ENCODE data around the gene FLAD1. TPM values are rescaled to one million over a fixed set of nuclear protein-coding genes. Genes with fewer than 3 reads are reported as not detected.

The FLAD1 gene
- total and polyA plus RNA-seq, 5 experiments from 2014 or later, result 30.9 to 46.8 (median 41.8) TPM

- H3K4me3 Mint-ChIP-seq, result peak within 1 kb of the TSS; percentile 84 to 98 (median 96)
- H3K27ac Mint-ChIP-seq, result peak within 1 kb of the TSS; percentile 92 to 99 (median 97)
- peaks cover 0 to 40% (median 0%) of the 10 kb centered on the region in 3 donors for H3K36me3 Mint-ChIP-seq
- DNase-seq (peak; percentile 71 to 93 (median 78)), ATAC-seq (peak; percentile 77 to 82)
- no peaks in the 10 kb centered on the region for H3K9me3 Mint-ChIP-seq
- H3K27me3 Mint-ChIP-seq, result no peaks in the 10 kb centered on the region
- POLR2A ChIA-PET, result interaction anchor here (0.5 to 6.6 kb wide), 27 partner anchors 9 to 175 kb away, joined by 3 to 67 read pairs (median 6); partner anchors contain the start of genes ADAM15, CKS1B, FLAD1 and LENEP
- H3K4me1 Mint-ChIP-seq, result peaks cover 14 to 55% (median 47%) of the 10 kb centered on the region in 4 donors
These were observed 21.7 kb upstream of the FLAD1 start, which contains the start of gene PYGO2 for GRCh38 chr1:154961207-154962155. PYGO2 (minus strand) TSS chr1:154961782; CDS start chr1:154961576, 206 bp downstream.

- Mint-ChIP-seq H3K27me3 (no peaks in the 10 kb centered on the region), H3K4me1 (peaks cover 14 to 48% (median 42%) of the 10 kb centered on the region in 4 donors), H3K9me3 (no peaks in the 10 kb centered on the region), H3K4me3 (peak overlapping the region; percentile 82 to 90 (median 86)), H3K36me3 (peaks cover 0 to 48% (median 0%) of the 10 kb centered on the region in 3 donors), H3K27ac (peak overlapping the region; percentile 89 to 96 (median 94))
- ATAC-seq (peak; percentile 26 to 31), DNase-seq (peak in 1 of 10 donors; percentile 64)
- POLR2A ChIA-PET, result interaction anchor here (0.6 to 6.6 kb wide), 14 partner anchors 10 to 89 kb away, joined by 3 to 67 read pairs (median 14); partner anchors contain the start of genes ADAM15, CKS1B, FLAD1 and LENEP
These were observed 20.9 kb upstream of the FLAD1 start for GRCh38 chr1:154962156-154962749.

GRCh38 chr1:154962795-154963330 is 20.3 kb upstream of the FLAD1 start:
- H3K4me1 Mint-ChIP-seq, result peaks cover 14 to 45% (median 40%) of the 10 kb centered on the region in 4 donors
- no peaks in the 10 kb centered on the region for H3K27me3 Mint-ChIP-seq
- no peak for ATAC-seq
- DNase-seq, result no peak
- peaks cover 0 to 54% (median 0%) of the 10 kb centered on the region in 3 donors for H3K36me3 Mint-ChIP-seq
- no peaks in the 10 kb centered on the region for H3K9me3 Mint-ChIP-seq
- H3K4me3 Mint-ChIP-seq, result peak overlapping the region; percentile 82 to 90 (median 86)
- H3K27ac Mint-ChIP-seq, result peak overlapping the region; percentile 89 to 96 (median 94)
- POLR2A ChIA-PET, result interaction anchor here (2.1 to 6.6 kb wide), 7 partner anchors 10 to 54 kb away, joined by 5 to 67 read pairs (median 19); partner anchors contain the start of genes CKS1B, LENEP, PMVK and SHC1

- no peak for ATAC-seq
- H3K4me1 Mint-ChIP-seq, result peaks cover 14 to 45% (median 37%) of the 10 kb centered on the region in 4 donors
These were observed 19.5 kb upstream of the FLAD1 start for GRCh38 chr1:154963643-154964042.

GRCh38 chr1:154964359-154964758 is 18.8 kb upstream of the FLAD1 start:
- H3K9me3 Mint-ChIP-seq, result no peaks in the 10 kb centered on the region
- no peaks in the 10 kb centered on the region for H3K27me3 Mint-ChIP-seq
- peaks cover 19 to 48% (median 41%) of the 10 kb centered on the region in 4 donors for H3K4me1 Mint-ChIP-seq
- DNase-seq (no peak), ATAC-seq (no peak)
- H3K27ac Mint-ChIP-seq, result peak overlapping the region in 3 of 10 donors; percentile 56 to 86 (median 80)
- POLR2A ChIA-PET, result interaction anchor here (0.9 to 6.6 kb wide), 6 partner anchors 9 to 53 kb away, joined by 3 to 67 read pairs (median 4); partner anchors contain the start of genes CKS1B, FLAD1, PMVK and SHC1
- peaks cover 0 to 61% (median 0%) of the 10 kb centered on the region in 3 donors for H3K36me3 Mint-ChIP-seq
- H3K4me3 Mint-ChIP-seq, result no peak overlapping the region

More at GRCh38 chr1:154963643-154964042, 19.5 kb upstream of the FLAD1 start:
- H3K4me3 Mint-ChIP-seq, result peak overlapping the region in 2 of 10 donors; percentile 16 to 21
- peak overlapping the region in 9 of 10 donors; percentile 6 to 96 (median 80) for H3K27ac Mint-ChIP-seq
- H3K36me3 Mint-ChIP-seq, result peaks cover 0 to 57% (median 0%) of the 10 kb centered on the region in 3 donors
- no peaks in the 10 kb centered on the region for H3K9me3 Mint-ChIP-seq
- H3K27me3 Mint-ChIP-seq, result no peaks in the 10 kb centered on the region
- POLR2A ChIA-PET, result interaction anchor here (0.6 to 6.6 kb wide), 5 partner anchors 9 to 231 kb away, joined by 3 to 67 read pairs (median 5); partner anchors contain the start of genes CKS1B, LENEP, PMVK and SHC1
- DNase-seq, result no peak

GRCh38 chr1:154966111-154966510 is 17.0 kb upstream of the FLAD1 start:
- Mint-ChIP-seq H3K4me3 (no peak overlapping the region), H3K27ac (no peak overlapping the region), H3K9me3 (no peaks in the 10 kb centered on the region), H3K27me3 (no peaks in the 10 kb centered on the region), H3K4me1 (peaks cover 18 to 43% (median 38%) of the 10 kb centered on the region in 4 donors), H3K36me3 (peaks cover 0 to 60% (median 0%) of the 10 kb centered on the region in 3 donors)
- DNase-seq (no peak), ATAC-seq (no peak)
- POLR2A ChIA-PET, result interaction anchor here (0.6 to 2.7 kb wide), 5 partner anchors 10 to 719 kb away, joined by 3 to 9 read pairs (median 4); partner anchors contain the start of gene PBXIP1

GRCh38 chr1:154967331-154967950 is 15.7 kb upstream of the FLAD1 start:
- H3K9me3 Mint-ChIP-seq, result no peaks in the 10 kb centered on the region
- no peaks in the 10 kb centered on the region for H3K27me3 Mint-ChIP-seq
- POLR2A ChIA-PET, result interaction anchor here (2.7 kb wide), 1 partner anchor 11 kb away, joined by 9 read pairs; the partner anchor contains the start of gene PBXIP1
- peaks cover 22 to 49% (median 44%) of the 10 kb centered on the region in 4 donors for H3K4me1 Mint-ChIP-seq
- peaks cover 0 to 65% (median 0%) of the 10 kb centered on the region in 3 donors for H3K36me3 Mint-ChIP-seq
- H3K4me3 Mint-ChIP-seq, result no peak overlapping the region
- no peak for ATAC-seq
- H3K27ac Mint-ChIP-seq, result peak overlapping the region in 5 of 10 donors; percentile 11 to 86 (median 40)
- no peak for DNase-seq

GRCh38 chr1:154968731-154969130 is 14.4 kb upstream of the FLAD1 start:
- Mint-ChIP-seq H3K36me3 (peaks cover 0 to 56% (median 0%) of the 10 kb centered on the region in 3 donors), H3K9me3 (no peaks in the 10 kb centered on the region), H3K4me3 (no peak overlapping the region), H3K27ac (peak overlapping the region in 8 of 10 donors; percentile 12 to 87 (median 40)), H3K27me3 (no peaks in the 10 kb centered on the region), H3K4me1 (peaks cover 23 to 45% (median 39%) of the 10 kb centered on the region in 4 donors)
- no peak for ATAC-seq
- no peak for DNase-seq
- POLR2A ChIA-PET, result interaction anchor here (7.5 kb wide), 1 partner anchor 14 kb away, joined by 85 read pairs; the partner anchor contains the start of gene PBXIP1

- Mint-ChIP-seq H3K4me3 (no peak overlapping the region), H3K4me1 (peaks cover 20 to 42% (median 34%) of the 10 kb centered on the region in 4 donors), H3K27me3 (no peaks in the 10 kb centered on the region), H3K36me3 (peaks cover 0 to 50% (median 0%) of the 10 kb centered on the region in 3 donors), H3K9me3 (no peaks in the 10 kb centered on the region), H3K27ac (peak overlapping the region in 9 of 10 donors; percentile 12 to 87 (median 68))
- ATAC-seq, result no peak
- DNase-seq, result no peak
- POLR2A ChIA-PET, result interaction anchor here (0.7 to 7.5 kb wide), 4 partner anchors 8 to 40 kb away, joined by 3 to 85 read pairs (median 36); partner anchors contain the start of genes PBXIP1 and PYGO2
These were observed 13.9 kb upstream of the FLAD1 start for GRCh38 chr1:154969246-154969645.

- peaks cover 0 to 46% (median 0%) of the 10 kb centered on the region in 3 donors for H3K36me3 Mint-ChIP-seq
- no peaks in the 10 kb centered on the region for H3K27me3 Mint-ChIP-seq
- H3K4me3 Mint-ChIP-seq, result no peak overlapping the region
- peaks cover 20 to 39% (median 33%) of the 10 kb centered on the region in 4 donors for H3K4me1 Mint-ChIP-seq
- POLR2A ChIA-PET, result interaction anchor here (0.7 to 7.5 kb wide), 6 partner anchors 8 to 46 kb away, joined by 3 to 85 read pairs (median 12); partner anchors contain the start of genes FLAD1, PBXIP1 and PYGO2
- DNase-seq, result no peak
- H3K27ac Mint-ChIP-seq, result peak overlapping the region in 5 of 10 donors; percentile 35 to 74 (median 68)
- H3K9me3 Mint-ChIP-seq, result no peaks in the 10 kb centered on the region
- ATAC-seq, result no peak
These were observed 13.2 kb upstream of the FLAD1 start for GRCh38 chr1:154969860-154970452.

Data from naive thymus-derived CD8-positive, alpha-beta T cell (primary cell).